K562 (cell line): ENCODE results near the gene DDX41. TPM values are rescaled to one million over a fixed set of nuclear protein-coding genes. Genes with fewer than 3 reads are reported as not detected.

Experiments used
- ADNP ChIP-seq: fragments of 200-800 bp; sonication (Bioruptor generic); IDR thresholded peaks from 2 replicates; pipeline ENCODE4 v1.6.1; 2016; ENCODE audit warnings: missing genetic modification characterization, missing compliant biosample characterization
- CHD7 ChIP-seq: fragments of 200-600 bp; sonication (generic); IDR thresholded peaks from one replicate; pipeline ENCODE4 v1.6.1; 2012; ENCODE audit warnings: mild to moderate bottlenecking, low read depth, low read length, inconsistent platforms
- MAFF ChIP-seq: IDR thresholded peaks from 2 replicates; pipeline ENCODE4 v1.6.1; 2012; ENCODE audit warnings: low read length, improper control_type of control experiment
- NR2C2 ChIP-seq, 2 experiments: fragments of 200-800 bp in 1 of 2; sonication (Bioruptor generic) in 1 of 2; sonication (generic) in 1 of 2; formaldehyde crosslinking in 1 of 2; IDR thresholded peaks; 2 replicates each; pipeline versions ENCODE4 v1.6.1 to v1.8.0; 2016 to 2022; ENCODE audit warnings: mild to moderate bottlenecking in 1 of 2, missing compliant biosample characterization in 1 of 2, missing genetic modification characterization in 1 of 2, missing genetic modification reagents in 1 of 2
- STAT6 ChIP-seq: sonication (generic); formaldehyde crosslinking; IDR thresholded peaks from 2 replicates; pipeline ENCODE4 v1.8.1; 2023; ENCODE audit warnings: mild to moderate bottlenecking, missing genetic modification reagents
- ZNF280A ChIP-seq: fragments of 450-650 bp; IDR thresholded peaks from 2 replicates; pipeline ENCODE4 v1.6.1; 2018; ENCODE audit warnings: mild to moderate bottlenecking, low read depth; ENCODE audit not compliant: partially characterized antibody
- polyA plus RNA-seq, 8 experiments: library from polyadenylated mRNA; depleted of rRNA in 4 of 8; stranded (reverse) in 5 of 8; unstranded in 3 of 8; fragments of >200 nt; fragmentation: Nextera tagmentation in 2 of 8; fragmentation: Illumina TruSeq in 1 of 8; extraction: Ambion mirVana in 2 of 8; extraction: Trizol in 1 of 8; gene quantifications; 2 replicates each; pipeline versions ENCODE4 v1.2.1 to v1.2.3, GENCODE V29; 2011 to 2014; ENCODE audit warnings: inconsistent platforms in 1 of 8, missing spikeins in 1 of 8
- total RNA-seq, 7 experiments: library from RNA; depleted of rRNA in 6 of 7; stranded (reverse); fragments of >200 nt in 6 of 7; fragmentation: Illumina TruSeq in 2 of 7; extraction: Trizol in 2 of 7; gene quantifications; 2 replicates each; pipeline versions ENCODE4 v1.2.1 to v1.2.3, GENCODE V29; 2011 to 2021; ENCODE audit warnings: low replicate concordance in 1 of 7
- TF ChIP-seq, protein P1 (sequence below): fragments of 450-650 bp; IDR thresholded peaks from 2 replicates; pipeline ENCODE4 v1.6.1; 2018; ENCODE audit not compliant: partially characterized antibody

Gene DDX41
- total and polyA plus RNA-seq, 9 of the 15 experiments (the other 6 are each of a cell fraction or from before 2014, with no cell fraction given), result 38.2 to 284 (median 116) TPM

- TF ChIP-seq CHD7, result no peak
- no peak for TF ChIP-seq ZNF280A
- no peak for TF ChIP-seq ADNP (tag)
- TF ChIP-seq STAT6 (CRISPR knock-in tag), result no peak
- TF ChIP-seq NR2C2 (CRISPR knock-in tag; IDR thresholded peaks at IDR 0.05), result no peak
- no peak for TF ChIP-seq NR2C2 (tag; IDR thresholded peaks at IDR 0.05)
- TF ChIP-seq, protein P1, sequence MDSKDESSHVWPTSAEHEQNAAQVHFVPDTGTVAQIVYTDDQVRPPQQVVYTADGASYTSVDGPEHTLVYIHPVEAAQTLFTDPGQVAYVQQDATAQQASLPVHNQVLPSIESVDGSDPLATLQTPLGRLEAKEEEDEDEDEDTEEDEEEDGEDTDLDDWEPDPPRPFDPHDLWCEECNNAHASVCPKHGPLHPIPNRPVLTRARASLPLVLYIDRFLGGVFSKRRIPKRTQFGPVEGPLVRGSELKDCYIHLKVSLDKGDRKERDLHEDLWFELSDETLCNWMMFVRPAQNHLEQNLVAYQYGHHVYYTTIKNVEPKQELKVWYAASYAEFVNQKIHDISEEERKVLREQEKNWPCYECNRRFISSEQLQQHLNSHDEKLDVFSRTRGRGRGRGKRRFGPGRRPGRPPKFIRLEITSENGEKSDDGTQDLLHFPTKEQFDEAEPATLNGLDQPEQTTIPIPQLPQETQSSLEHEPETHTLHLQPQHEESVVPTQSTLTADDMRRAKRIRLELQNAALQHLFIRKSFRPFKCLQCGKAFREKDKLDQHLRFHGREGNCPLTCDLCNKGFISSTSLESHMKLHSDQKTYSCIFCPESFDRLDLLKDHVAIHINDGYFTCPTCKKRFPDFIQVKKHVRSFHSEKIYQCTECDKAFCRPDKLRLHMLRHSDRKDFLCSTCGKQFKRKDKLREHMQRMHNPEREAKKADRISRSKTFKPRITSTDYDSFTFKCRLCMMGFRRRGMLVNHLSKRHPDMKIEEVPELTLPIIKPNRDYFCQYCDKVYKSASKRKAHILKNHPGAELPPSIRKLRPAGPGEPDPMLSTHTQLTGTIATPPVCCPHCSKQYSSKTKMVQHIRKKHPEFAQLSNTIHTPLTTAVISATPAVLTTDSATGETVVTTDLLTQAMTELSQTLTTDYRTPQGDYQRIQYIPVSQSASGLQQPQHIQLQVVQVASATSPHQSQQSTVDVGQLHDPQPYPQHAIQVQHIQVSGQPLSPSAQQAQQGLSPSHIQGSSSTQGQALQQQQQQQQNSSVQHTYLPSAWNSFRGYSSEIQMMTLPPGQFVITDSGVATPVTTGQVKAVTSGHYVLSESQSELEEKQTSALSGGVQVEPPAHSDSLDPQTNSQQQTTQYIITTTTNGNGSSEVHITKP, result no peak
- no peak for TF ChIP-seq MAFF
These were observed 29.5 kb upstream of the DDX41 start (continued) for GRCh38 chr5:177546258-177546741.
